Progenitor cell of endocrine pancreas (in vitro differentiated cells): Measurements from ENCODE around the gene PRCD. TPM values are rescaled to one million over a fixed set of nuclear protein-coding genes. Genes with fewer than 3 reads are reported as not detected.
A peak's percentile ranks its signal among the peaks of the same experiment; 100 is the strongest.

ENCODE experiments used
- DNase-seq: peaks from one replicate; pipeline ENCODE4 v3.0.0; 2021; ENCODE audit warnings: low spot score; ENCODE audit not compliant: unreplicated experiment
- H3K27ac Mint-ChIP-seq: 2 replicates; pipeline ENCODE4 v1.8.0; 2021; ENCODE audit warnings: mild to moderate bottlenecking, moderate library complexity, mixed read lengths
- H3K27me3 Mint-ChIP-seq: 2 replicates; pipeline ENCODE4 v1.8.0; 2021; ENCODE audit warnings: mixed read lengths
- H3K36me3 Mint-ChIP-seq: 2 replicates; pipeline ENCODE4 v1.8.0; 2022; ENCODE audit warnings: mixed read lengths; ENCODE audit not compliant: insufficient read depth
- H3K4me1 Mint-ChIP-seq: 2 replicates; pipeline ENCODE4 v1.8.0; 2021; ENCODE audit warnings: low read depth, mixed read lengths
- H3K4me3 Mint-ChIP-seq: 2 replicates; pipeline ENCODE4 v1.8.0; 2021; ENCODE audit warnings: low read depth, mild to moderate bottlenecking, moderate library complexity, mixed read lengths
- H3K9me3 Mint-ChIP-seq: 2 replicates; pipeline ENCODE4 v1.8.0; 2021; ENCODE audit warnings: low read depth, mixed read lengths
- total RNA-seq: library from RNA; stranded (reverse); gene quantifications from 2 replicates; pipeline ENCODE4 v1.2.1, GENCODE V29; 2021
- TF ChIP-seq, protein P1 (sequence below): fragments of 200-600 bp; sonication (generic); IDR thresholded peaks from one replicate; pipeline ENCODE4 v1.5.0; 2021; ENCODE audit warnings: antibody characterized with exemption, mild to moderate bottlenecking; ENCODE audit not compliant: unreplicated experiment

Gene PRCD
- total RNA-seq, 1 donor from 2014 or later, result 0.86 TPM

DNA sequence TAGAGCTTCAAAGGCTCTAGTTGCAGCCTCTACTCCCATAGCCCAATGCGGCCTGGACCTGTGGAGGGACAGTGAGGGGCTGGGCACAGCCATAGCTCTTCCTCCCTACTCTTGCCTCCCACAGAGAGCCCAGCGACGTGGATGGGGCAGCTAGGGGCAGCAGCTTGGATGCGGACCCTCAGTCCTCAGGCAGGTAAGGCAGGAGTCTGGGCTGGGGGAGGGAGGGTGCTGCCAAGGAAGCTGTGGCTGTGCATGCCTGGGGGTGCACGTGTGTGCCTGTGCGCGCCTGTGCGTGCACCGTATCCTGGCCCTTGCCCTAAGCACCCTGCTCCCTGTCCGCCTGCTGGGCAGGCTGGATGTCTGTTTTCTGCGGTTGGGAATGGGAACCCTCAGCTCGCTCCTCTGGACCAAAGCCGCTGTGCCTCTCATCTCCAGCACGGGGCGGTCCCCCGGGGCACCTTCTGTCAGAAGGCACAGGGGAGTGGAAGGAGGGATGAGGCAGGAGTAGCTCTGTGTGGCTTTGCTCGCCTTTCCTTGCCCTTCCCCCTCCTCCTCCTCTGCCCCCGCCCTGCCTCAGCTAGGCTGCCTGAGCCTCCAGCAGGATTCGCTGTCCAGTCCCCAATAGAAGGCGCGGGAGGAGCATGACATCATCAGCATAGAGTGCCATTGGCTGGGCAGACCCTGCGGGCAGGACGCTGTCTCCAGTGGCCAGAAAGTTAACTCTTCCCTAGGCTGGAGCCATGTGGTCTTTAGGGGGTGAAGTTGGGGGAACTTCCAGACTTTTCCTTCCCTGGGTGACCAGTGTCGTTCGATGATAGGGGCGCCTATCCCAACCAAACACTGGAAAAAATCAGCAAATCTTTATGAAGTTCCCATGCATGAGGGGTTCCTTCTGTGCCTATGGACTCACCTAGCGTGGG is 797 bp downstream of the PRCD start:
- Mint-ChIP-seq H3K4me3 (peak overlapping the region; percentile 72), H3K9me3 (no peaks in the 10 kb centered on the region), H3K27me3 (peaks cover 69% of the 10 kb centered on the region), H3K4me1 (peaks cover 10% of the 10 kb centered on the region), H3K27ac (peak overlapping the region; percentile 48), H3K36me3 (no peaks in the 10 kb centered on the region)
- TF ChIP-seq, protein P1, sequence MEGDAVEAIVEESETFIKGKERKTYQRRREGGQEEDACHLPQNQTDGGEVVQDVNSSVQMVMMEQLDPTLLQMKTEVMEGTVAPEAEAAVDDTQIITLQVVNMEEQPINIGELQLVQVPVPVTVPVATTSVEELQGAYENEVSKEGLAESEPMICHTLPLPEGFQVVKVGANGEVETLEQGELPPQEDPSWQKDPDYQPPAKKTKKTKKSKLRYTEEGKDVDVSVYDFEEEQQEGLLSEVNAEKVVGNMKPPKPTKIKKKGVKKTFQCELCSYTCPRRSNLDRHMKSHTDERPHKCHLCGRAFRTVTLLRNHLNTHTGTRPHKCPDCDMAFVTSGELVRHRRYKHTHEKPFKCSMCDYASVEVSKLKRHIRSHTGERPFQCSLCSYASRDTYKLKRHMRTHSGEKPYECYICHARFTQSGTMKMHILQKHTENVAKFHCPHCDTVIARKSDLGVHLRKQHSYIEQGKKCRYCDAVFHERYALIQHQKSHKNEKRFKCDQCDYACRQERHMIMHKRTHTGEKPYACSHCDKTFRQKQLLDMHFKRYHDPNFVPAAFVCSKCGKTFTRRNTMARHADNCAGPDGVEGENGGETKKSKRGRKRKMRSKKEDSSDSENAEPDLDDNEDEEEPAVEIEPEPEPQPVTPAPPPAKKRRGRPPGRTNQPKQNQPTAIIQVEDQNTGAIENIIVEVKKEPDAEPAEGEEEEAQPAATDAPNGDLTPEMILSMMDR, result peak; percentile 28
- DNase-seq, result peak; percentile 76

DNA sequence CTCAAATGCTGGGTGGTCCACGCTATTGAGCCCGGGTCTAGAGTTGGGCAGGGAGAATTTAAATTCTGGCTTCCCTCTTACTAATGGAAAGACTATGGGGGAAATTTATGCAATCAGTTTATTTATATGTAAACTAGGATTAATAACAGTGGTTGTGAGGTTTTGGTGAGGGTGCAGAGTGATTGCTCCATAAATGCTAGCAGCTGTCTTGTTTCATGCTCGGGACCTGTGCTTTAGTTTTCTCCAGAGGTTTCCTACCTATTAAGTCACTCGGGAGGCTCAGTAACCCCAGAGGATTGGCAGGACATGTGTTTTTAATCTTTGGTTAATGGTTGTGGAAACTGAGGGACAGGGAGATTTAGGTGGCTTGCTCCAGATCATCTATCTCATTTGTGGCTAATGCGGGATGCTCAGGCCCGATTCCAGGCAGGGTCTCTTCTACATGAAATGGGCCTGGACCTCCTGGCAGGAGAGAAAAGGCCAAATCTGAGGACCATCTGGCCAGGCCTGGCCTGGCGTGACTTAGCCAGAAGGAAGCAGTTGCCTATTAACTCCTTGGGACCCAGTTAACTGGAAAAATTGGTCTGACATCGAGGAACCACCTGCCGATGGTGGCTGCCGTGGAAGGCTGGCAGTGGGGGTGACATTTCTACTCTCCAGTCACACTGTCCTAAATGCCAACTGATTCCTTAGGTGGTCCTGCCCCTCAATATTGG is 2.1 kb downstream of the PRCD start:
- Mint-ChIP-seq H3K9me3 (no peaks in the 10 kb centered on the region), H3K4me3 (no peak overlapping the region), H3K27me3 (peaks cover 60% of the 10 kb centered on the region), H3K36me3 (no peaks in the 10 kb centered on the region), H3K4me1 (peaks cover 17% of the 10 kb centered on the region), H3K27ac (no peak overlapping the region)
- DNase-seq, result no peak
- TF ChIP-seq, protein P1, result no peak

DNA sequence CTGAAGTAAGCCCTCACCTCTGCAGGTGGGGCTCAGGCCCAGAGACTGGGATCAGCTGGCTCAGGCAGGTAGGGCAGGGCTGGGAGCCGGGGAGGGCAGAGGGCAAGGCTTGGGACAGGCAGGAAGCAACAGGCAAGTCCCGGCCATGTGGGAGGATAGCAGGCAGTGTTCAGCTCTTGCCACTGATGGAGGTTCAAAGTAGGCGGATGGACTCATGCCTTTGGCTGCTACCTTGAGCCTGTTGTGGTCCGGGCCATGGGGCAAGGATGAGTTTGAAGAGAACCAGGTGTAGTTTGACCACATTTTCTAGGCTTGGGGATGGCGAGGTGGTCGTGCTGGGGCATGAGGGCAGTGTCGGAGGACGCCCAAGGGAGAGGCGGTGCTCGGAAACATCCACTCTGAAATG is 2.7 kb downstream of the PRCD start:
- Mint-ChIP-seq H3K36me3 (no peaks in the 10 kb centered on the region), H3K27ac (no peak overlapping the region), H3K9me3 (no peaks in the 10 kb centered on the region), H3K27me3 (peaks cover 55% of the 10 kb centered on the region), H3K4me3 (no peak overlapping the region), H3K4me1 (peaks cover 18% of the 10 kb centered on the region)
- no peak for DNase-seq
- TF ChIP-seq, protein P1, result no peak

DNA sequence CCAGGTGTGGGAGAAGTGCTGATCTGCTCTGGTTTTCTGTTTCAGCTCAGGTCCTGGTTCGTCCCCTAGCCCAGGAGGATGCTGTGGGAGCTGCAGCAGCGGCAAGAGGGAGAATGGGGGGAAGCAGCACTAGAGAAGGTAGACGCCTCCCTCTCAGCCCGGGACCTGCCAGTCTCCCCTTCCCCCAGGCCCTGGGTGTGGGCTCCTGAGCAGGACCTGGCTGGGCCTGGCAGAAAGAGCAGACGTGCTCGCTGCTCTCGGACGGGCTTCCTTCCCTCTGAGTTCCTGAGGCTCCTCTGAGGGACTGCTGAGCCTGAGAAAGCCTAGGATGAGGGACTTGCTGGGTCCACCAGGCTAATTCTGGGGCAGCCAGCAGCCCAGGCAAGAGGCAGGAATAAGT is 3.1 kb downstream of the PRCD start:
- Mint-ChIP-seq H3K27me3 (peaks cover 55% of the 10 kb centered on the region), H3K36me3 (no peaks in the 10 kb centered on the region), H3K4me3 (no peak overlapping the region), H3K27ac (no peak overlapping the region), H3K4me1 (peaks cover 18% of the 10 kb centered on the region), H3K9me3 (no peaks in the 10 kb centered on the region)
- DNase-seq, result no peak
- TF ChIP-seq, protein P1, result no peak

DNA sequence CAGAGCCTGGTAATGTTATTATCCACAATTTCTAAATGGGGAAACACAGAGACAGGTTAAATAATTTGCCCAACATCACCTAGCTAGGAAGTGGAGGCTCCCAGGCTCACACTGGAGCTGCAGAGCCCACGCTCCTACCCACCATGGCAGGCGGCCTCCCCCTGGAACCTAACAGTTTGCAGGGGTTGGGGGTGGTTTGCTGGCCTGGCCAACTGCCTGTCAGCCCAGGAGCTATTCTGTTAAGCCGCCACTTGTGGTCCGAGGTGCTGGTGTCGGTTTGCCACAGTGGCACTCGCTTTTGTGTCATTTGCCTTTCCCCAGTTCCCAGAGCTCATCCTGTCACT is 3.6 kb downstream of the PRCD start:
- Mint-ChIP-seq H3K9me3 (no peaks in the 10 kb centered on the region), H3K36me3 (no peaks in the 10 kb centered on the region), H3K4me3 (no peak overlapping the region), H3K27me3 (peaks cover 53% of the 10 kb centered on the region), H3K27ac (no peak overlapping the region), H3K4me1 (peaks cover 18% of the 10 kb centered on the region)
- TF ChIP-seq, protein P1, result no peak
- no peak for DNase-seq
